Glutamatergic neuron (in vitro differentiated cells): ENCODE measurements around the gene VASP. TPM values are rescaled to one million over a fixed set of nuclear protein-coding genes. Genes with fewer than 3 reads are reported as not detected.

Experiments
- DNase-seq: peaks from one replicate; pipeline ENCODE4 v3.0.0; 2022
- H3K27ac Mint-ChIP-seq: one replicate; pipeline ENCODE4 v1.8.0; 2020; ENCODE audit warnings: mild to moderate bottlenecking, mixed read lengths, inconsistent platforms; ENCODE audit not compliant: unreplicated experiment
- H3K27me3 Mint-ChIP-seq: one replicate; pipeline ENCODE4 v1.8.0; 2020; ENCODE audit warnings: mild to moderate bottlenecking, moderate library complexity, mixed read lengths, inconsistent platforms; ENCODE audit not compliant: unreplicated experiment
- H3K36me3 Mint-ChIP-seq: one replicate; pipeline ENCODE4 v1.8.0; 2020; ENCODE audit warnings: mild to moderate bottlenecking, mixed read lengths, inconsistent platforms; ENCODE audit not compliant: unreplicated experiment
- H3K4me1 Mint-ChIP-seq: one replicate; pipeline ENCODE4 v1.8.0; 2020; ENCODE audit warnings: mild to moderate bottlenecking, low read depth, mixed read lengths, inconsistent platforms; ENCODE audit not compliant: unreplicated experiment
- H3K4me3 Mint-ChIP-seq: one replicate; pipeline ENCODE4 v1.8.0; 2020; ENCODE audit warnings: mild to moderate bottlenecking, mixed read lengths, inconsistent platforms; ENCODE audit not compliant: unreplicated experiment
- H3K9me3 Mint-ChIP-seq: one replicate; pipeline ENCODE4 v1.8.0; 2020; ENCODE audit warnings: mild to moderate bottlenecking, moderate library complexity, mixed read lengths, inconsistent platforms; ENCODE audit not compliant: unreplicated experiment
- CTCF ChIP-seq: fragments of 200-600 bp; sonication (generic); IDR thresholded peaks from one replicate; pipeline ENCODE4 v1.5.0; 2021; ENCODE audit not compliant: partially characterized antibody, unreplicated experiment
- total RNA-seq: library from RNA; stranded (reverse); fragmentation: NEBNext Ultra II Directional; extraction: Animal tissue kit (Norgen Biotek cat#: 25700); gene quantifications from one replicate; pipeline ENCODE4 v1.2.1, GENCODE V29; 2021; ENCODE audit not compliant: unreplicated experiment

VASP gene
- total RNA-seq, 1 donor from 2014 or later, result 73.6 TPM

DNA sequence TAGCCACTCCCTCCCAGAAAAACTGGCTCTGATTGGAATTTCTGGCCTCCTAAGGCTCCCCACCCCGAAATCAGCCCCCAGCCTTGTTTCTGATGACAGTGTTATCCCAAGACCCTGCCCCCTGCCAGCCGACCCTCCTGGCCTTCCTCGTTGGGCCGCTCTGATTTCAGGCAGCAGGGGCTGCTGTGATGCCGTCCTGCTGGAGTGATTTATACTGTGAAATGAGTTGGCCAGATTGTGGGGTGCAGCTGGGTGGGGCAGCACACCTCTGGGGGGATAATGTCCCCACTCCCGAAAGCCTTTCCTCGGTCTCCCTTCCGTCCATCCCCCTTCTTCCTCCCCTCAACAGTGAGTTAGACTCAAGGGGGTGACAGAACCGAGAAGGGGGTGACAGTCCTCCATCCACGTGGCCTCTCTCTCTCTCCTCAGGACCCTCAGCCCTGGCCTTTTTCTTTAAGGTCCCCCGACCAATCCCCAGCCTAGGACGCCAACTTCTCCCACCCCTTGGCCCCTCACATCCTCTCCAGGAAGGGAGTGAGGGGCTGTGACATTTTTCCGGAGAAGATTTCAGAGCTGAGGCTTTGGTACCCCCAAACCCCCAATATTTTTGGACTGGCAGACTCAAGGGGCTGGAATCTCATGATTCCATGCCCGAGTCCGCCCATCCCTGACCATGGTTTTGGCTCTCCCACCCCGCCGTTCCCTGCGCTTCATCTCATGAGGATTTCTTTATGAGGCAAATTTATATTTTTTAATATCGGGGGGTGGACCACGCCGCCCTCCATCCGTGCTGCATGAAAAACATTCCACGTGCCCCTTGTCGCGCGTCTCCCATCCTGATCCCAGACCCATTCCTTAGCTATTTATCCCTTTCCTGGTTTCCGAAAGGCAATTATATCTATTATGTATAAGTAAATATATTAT, 33.3 kb upstream of the VASP start:
- Mint-ChIP-seq H3K4me1 (peaks cover 9% of the 10 kb centered on the region), H3K27ac (no peak overlapping the region), H3K4me3 (no peak overlapping the region), H3K27me3 (peaks cover 19% of the 10 kb centered on the region), H3K36me3 (no peaks in the 10 kb centered on the region), H3K9me3 (peaks cover 12% of the 10 kb centered on the region)
- no peak for DNase-seq
- no peak for TF ChIP-seq CTCF

GRCh38 chr19:45474606-45475521, 32.4 kb upstream of the VASP start:
- no peak for TF ChIP-seq CTCF
- H3K4me3 Mint-ChIP-seq, result peak overlapping the region; percentile 16
- no peak for DNase-seq
- peaks cover 9% of the 10 kb centered on the region for H3K4me1 Mint-ChIP-seq
- H3K27ac Mint-ChIP-seq, result peak overlapping the region; percentile 23
- no peaks in the 10 kb centered on the region for H3K36me3 Mint-ChIP-seq
- H3K27me3 Mint-ChIP-seq, result peaks cover 16% of the 10 kb centered on the region
- H3K9me3 Mint-ChIP-seq, result peaks cover 10% of the 10 kb centered on the region

- H3K4me1 Mint-ChIP-seq, result peaks cover 9% of the 10 kb centered on the region
- TF ChIP-seq CTCF, result no peak
- H3K9me3 Mint-ChIP-seq, result peaks cover 9% of the 10 kb centered on the region
- DNase-seq, result no peak
- peaks cover 16% of the 10 kb centered on the region for H3K27me3 Mint-ChIP-seq
- H3K36me3 Mint-ChIP-seq, result no peaks in the 10 kb centered on the region
- H3K4me3 Mint-ChIP-seq, result no peak overlapping the region
- H3K27ac Mint-ChIP-seq, result no peak overlapping the region
Observed at GRCh38 chr19:45475537-45476291, 31.6 kb upstream of the VASP start.

DNA sequence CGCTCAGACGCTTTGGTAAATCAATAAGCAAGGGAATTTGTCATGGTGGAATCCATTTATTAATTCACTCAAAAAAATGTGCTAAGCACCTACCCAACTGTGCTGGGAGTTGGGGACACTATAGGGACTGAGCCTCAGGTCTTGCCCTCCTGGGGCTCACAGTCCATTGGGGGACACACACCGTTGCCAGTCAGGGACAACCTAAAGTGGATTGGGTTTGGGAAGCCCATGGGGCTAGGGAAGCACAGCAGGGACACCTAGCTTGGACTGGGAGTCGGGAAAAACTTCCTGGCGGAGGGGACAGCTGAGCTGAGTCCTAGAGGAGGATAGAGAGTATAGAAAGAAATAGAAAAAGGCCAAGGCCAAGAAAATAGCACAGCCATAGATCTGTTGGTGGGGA, 31.0 kb upstream of the VASP start:
- no peak overlapping the region for H3K27ac Mint-ChIP-seq
- H3K4me3 Mint-ChIP-seq, result peak overlapping the region; percentile 32
- peaks cover 16% of the 10 kb centered on the region for H3K27me3 Mint-ChIP-seq
- no peak for DNase-seq
- no peak for TF ChIP-seq CTCF
- peaks cover 9% of the 10 kb centered on the region for H3K4me1 Mint-ChIP-seq
- H3K9me3 Mint-ChIP-seq, result peaks cover 9% of the 10 kb centered on the region
- H3K36me3 Mint-ChIP-seq, result no peaks in the 10 kb centered on the region
